RWPE2 (cell line): ENCODE measurements around the gene MIPEP.

ENCODE experiments used
- ATAC-seq: fragments of 200-7000 bp; cut with Tn5 transposase; 3 replicates; pipeline ENCODE4 v1.9.1; 2021; ENCODE audit warnings: low read depth
- DNase-seq: peaks from one replicate; pipeline ENCODE4 v3.0.0-alpha.2; 2020; ENCODE audit warnings: low spot score
- H3K27ac ChIP-seq: fragments of 450-650 bp; 2 replicates; pipeline ENCODE4 v1.5.1; 2017; ENCODE audit warnings: mild to moderate bottlenecking; ENCODE audit not compliant: poor library complexity, severe bottlenecking
- H3K27me3 ChIP-seq: fragments of 250-450 bp; sonication (Bioruptor Pico); 2 replicates; pipeline ENCODE4 v1.5.1; 2021; ENCODE audit warnings: mild to moderate bottlenecking, moderate library complexity; ENCODE audit not compliant: insufficient read depth, poor library complexity, severe bottlenecking
- H3K36me3 ChIP-seq: fragments of 250-450 bp; sonication (Bioruptor Pico); 2 replicates; pipeline ENCODE4 v1.5.1; 2020; ENCODE audit warnings: low read depth, mild to moderate bottlenecking, moderate library complexity
- H3K4me1 ChIP-seq: fragments of 250-450 bp; sonication (Bioruptor Pico); 2 replicates; pipeline ENCODE4 v1.5.1; 2021; ENCODE audit warnings: mild to moderate bottlenecking, moderate library complexity; ENCODE audit not compliant: insufficient read depth, poor library complexity, severe bottlenecking
- H3K4me3 ChIP-seq: fragments of 250-450 bp; sonication (Bioruptor Pico); 2 replicates; pipeline ENCODE4 v1.5.1; 2021; ENCODE audit warnings: mild to moderate bottlenecking, moderate library complexity; ENCODE audit not compliant: severe bottlenecking
- H3K9me3 ChIP-seq: fragments of 250-450 bp; sonication (Bioruptor Pico); 2 replicates; pipeline ENCODE4 v1.5.1; 2021; ENCODE audit warnings: mild to moderate bottlenecking, moderate library complexity; ENCODE audit not compliant: severe bottlenecking
- TF ChIP-seq, protein P1 (sequence below): fragments of 450-650 bp; IDR thresholded peaks from one replicate; pipeline ENCODE4 v1.5.1; 2017; ENCODE audit warnings: mild to moderate bottlenecking, moderate library complexity; ENCODE audit not compliant: poor library complexity, severe bottlenecking

MIPEP gene

DNA sequence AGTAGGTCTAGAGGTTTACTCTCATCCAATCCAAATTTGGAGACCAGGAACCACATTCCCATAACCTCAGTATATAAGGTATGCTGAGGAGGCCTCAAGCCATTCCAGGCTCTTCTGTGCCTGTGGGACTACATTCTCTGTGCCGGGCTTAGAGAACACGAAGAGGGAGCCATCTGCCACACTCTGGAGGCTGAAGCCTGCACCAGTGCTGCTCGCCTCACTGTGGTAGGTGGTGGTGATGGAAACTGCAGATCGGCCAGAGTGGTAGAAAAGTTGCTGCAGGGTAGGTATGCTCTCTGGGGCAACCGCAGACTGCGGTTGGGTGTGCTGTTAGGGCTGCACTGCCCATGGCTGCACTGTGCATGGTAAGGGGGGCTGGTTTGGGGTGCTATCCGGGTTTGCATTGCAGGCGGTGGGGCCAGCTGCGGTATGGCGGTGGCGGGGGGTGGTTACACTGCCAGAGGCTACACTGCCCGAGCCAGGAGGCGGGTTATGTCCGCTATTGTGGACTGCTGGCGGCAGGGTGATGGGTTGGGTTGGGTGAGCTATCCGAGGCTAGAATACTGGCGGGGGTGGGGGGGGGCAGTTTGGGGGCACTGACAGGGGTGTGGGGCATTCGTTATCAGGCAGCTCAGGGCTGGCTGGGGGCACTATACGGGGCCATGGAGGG, 174.0 kb downstream of the MIPEP start:
- DNase-seq (no peak), ATAC-seq (no peak)
- H3K27ac ChIP-seq = no peak overlapping the region
- no peaks in the 10 kb centered on the region for H3K9me3 ChIP-seq
- no peaks in the 10 kb centered on the region for H3K27me3 ChIP-seq
- TF ChIP-seq, protein P1, sequence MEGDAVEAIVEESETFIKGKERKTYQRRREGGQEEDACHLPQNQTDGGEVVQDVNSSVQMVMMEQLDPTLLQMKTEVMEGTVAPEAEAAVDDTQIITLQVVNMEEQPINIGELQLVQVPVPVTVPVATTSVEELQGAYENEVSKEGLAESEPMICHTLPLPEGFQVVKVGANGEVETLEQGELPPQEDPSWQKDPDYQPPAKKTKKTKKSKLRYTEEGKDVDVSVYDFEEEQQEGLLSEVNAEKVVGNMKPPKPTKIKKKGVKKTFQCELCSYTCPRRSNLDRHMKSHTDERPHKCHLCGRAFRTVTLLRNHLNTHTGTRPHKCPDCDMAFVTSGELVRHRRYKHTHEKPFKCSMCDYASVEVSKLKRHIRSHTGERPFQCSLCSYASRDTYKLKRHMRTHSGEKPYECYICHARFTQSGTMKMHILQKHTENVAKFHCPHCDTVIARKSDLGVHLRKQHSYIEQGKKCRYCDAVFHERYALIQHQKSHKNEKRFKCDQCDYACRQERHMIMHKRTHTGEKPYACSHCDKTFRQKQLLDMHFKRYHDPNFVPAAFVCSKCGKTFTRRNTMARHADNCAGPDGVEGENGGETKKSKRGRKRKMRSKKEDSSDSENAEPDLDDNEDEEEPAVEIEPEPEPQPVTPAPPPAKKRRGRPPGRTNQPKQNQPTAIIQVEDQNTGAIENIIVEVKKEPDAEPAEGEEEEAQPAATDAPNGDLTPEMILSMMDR = no peak
- H3K36me3 ChIP-seq = no peaks in the 10 kb centered on the region
- H3K4me1 ChIP-seq = no peaks in the 10 kb centered on the region
- no peak overlapping the region for H3K4me3 ChIP-seq

- no peak overlapping the region for H3K27ac ChIP-seq
- H3K4me3 ChIP-seq = no peak overlapping the region
- DNase-seq (no peak), ATAC-seq (no peak)
- H3K9me3 ChIP-seq = no peaks in the 10 kb centered on the region
- TF ChIP-seq, protein P1 = no peak
- no peaks in the 10 kb centered on the region for H3K36me3 ChIP-seq
- H3K4me1 ChIP-seq = no peaks in the 10 kb centered on the region
- H3K27me3 ChIP-seq = no peaks in the 10 kb centered on the region
Observed at GRCh38 chr13:23714672-23715071, 174.5 kb downstream of the MIPEP start.

GRCh38 chr13:23711355-23711754, 177.8 kb downstream of the MIPEP start:
- TF ChIP-seq, protein P1 = no peak

DNA sequence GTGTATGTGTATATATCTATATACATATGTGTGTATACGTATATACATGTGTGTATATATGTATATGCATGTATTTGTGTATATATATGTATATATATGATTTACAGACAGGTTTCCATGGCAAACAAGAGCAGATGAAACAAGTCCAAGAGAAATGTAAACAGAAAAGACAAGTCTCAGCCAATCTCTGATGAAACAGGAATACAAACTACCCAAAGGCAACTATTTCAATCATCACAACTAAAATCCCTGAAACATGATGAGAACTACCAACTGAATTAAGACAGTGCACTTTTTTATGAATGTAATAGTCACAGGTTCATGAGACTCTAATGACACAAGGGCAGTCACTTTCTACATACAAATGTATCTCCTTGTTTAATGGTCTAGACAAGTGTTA, 178.8 kb downstream of the MIPEP start:
- ATAC-seq (no peak), DNase-seq (no peak)
- Histone ChIP-seq H3K4me1 (no peaks in the 10 kb centered on the region), H3K4me3 (no peak overlapping the region), H3K9me3 (no peaks in the 10 kb centered on the region), H3K36me3 (no peaks in the 10 kb centered on the region), H3K27ac (no peak overlapping the region), H3K27me3 (no peaks in the 10 kb centered on the region)
- TF ChIP-seq, protein P1 = no peak

More at GRCh38 chr13:23711355-23711754, 177.8 kb downstream of the MIPEP start:
- no peak for ATAC-seq
- H3K36me3 ChIP-seq = no peaks in the 10 kb centered on the region
- no peak for DNase-seq
- H3K27ac ChIP-seq = no peak overlapping the region
- H3K4me1 ChIP-seq = no peaks in the 10 kb centered on the region
- H3K9me3 ChIP-seq = no peaks in the 10 kb centered on the region
- no peaks in the 10 kb centered on the region for H3K27me3 ChIP-seq
- no peak overlapping the region for H3K4me3 ChIP-seq

GRCh38 chr13:23709536-23709935, 179.7 kb downstream of the MIPEP start:
- H3K27me3 ChIP-seq = no peaks in the 10 kb centered on the region
- H3K36me3 ChIP-seq = no peaks in the 10 kb centered on the region
- no peaks in the 10 kb centered on the region for H3K9me3 ChIP-seq
- H3K4me1 ChIP-seq = no peaks in the 10 kb centered on the region
- ATAC-seq (no peak), DNase-seq (no peak)
- no peak overlapping the region for H3K4me3 ChIP-seq
- H3K27ac ChIP-seq = no peak overlapping the region
- TF ChIP-seq, protein P1 = no peak
